HFF-Myc (cell line): Measurements from ENCODE around the gene ADCY4.

Experiments
- DNase-seq: peaks from one replicate; pipeline ENCODE4 v3.0.0-alpha.2; 2011; ENCODE audit warnings: low read depth; ENCODE audit errors: extremely low read depth
- H3K4me3 ChIP-seq: replicated peaks from 2 replicates; pipeline ENCODE4 v1.5.1; 2011; ENCODE audit warnings: low read depth, mild to moderate bottlenecking, control low read depth, low read length
- CTCF ChIP-seq: IDR thresholded peaks from 2 replicates; pipeline ENCODE4 v1.5.1; 2012; ENCODE audit warnings: mild to moderate bottlenecking, low read depth, low read length, control low read depth; ENCODE audit errors: missing control alignments

Gene ADCY4

GRCh38 chr14:24311837-24312615 is 22.8 kb downstream of the ADCY4 start:
- no peak for TF ChIP-seq CTCF

GRCh38 chr14:24310646-24311604 is 23.9 kb downstream of the ADCY4 start, which contains the start of gene LTB4R:
LTB4R (plus strand) TSS chr14:24311502; CDS start chr14:24315652, 4,150 bp downstream.
- TF ChIP-seq CTCF = peak; percentile 7
- 0 out of 2 replicates have a peak within 1 kb of the TSS, but pooled peaks have one; percentile 3 for H3K4me3 ChIP-seq
- DNase-seq = no peak

More at GRCh38 chr14:24311837-24312615, 22.8 kb downstream of the ADCY4 start:
- no peak overlapping the region for H3K4me3 ChIP-seq
- no peak for DNase-seq

- no peak for TF ChIP-seq CTCF
- no peak overlapping the region for H3K4me3 ChIP-seq
- DNase-seq = no peak
Observed at GRCh38 chr14:24310265-24310645, 24.6 kb downstream of the ADCY4 start.

GRCh38 chr14:24309538-24310264 is 25.2 kb downstream of the ADCY4 start, which contains the start of gene LTB4R2:
LTB4R2 (plus strand) TSS chr14:24310140; CDS start chr14:24310665, 525 bp downstream.
- 0 out of 2 replicates have a peak within 1 kb of the TSS, but pooled peaks have one; percentile 3 for H3K4me3 ChIP-seq
- no peak for DNase-seq
- TF ChIP-seq CTCF = no peak

- TF ChIP-seq CTCF = no peak
- no peak overlapping the region for H3K4me3 ChIP-seq
- DNase-seq = no peak
Observed at GRCh38 chr14:24308342-24309124, 26.3 kb downstream of the ADCY4 start.
